ENCODE measurements around the gene UBE2H. TPM values are rescaled to one million over a fixed set of nuclear protein-coding genes. Genes with fewer than 3 reads are reported as not detected.

UBE2H gene
- total and polyA plus RNA-seq, 10 of the 15 experiments (the other 5 are each of a cell fraction or from before 2014, with no cell fraction given): 15.6 to 75.5 (median 32.8) TPM

DNA sequence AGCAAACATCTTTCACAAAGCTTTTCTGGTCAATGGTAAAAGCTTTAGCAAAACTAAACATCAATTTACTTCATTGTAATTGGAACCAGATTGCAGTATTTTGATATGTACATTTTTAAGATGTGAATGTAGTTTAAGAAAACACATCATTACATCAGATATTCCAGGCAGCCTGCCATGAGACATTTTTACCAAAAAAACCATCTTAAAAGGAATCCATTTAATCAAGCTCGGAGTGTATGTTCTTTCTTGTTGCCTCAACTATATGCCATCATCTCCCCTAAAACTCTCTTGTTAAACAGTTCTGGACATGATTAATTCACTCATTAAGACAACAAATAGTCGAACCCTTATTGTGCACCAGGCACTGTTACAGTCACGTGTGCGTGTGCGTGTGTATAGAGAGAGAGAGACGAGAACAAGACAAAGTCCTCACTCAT lies 97.5 kb downstream of the UBE2H start:
- Histone ChIP-seq H4K20me1 (ENCODE audit: control insufficient read depth, insufficient read depth) (no peaks in the 10 kb centered on the region), H3K79me2 (ENCODE audit: control insufficient read depth, insufficient read depth, low read length) (peaks cover 4% of the 10 kb centered on the region), H3K9me3 (replicated peaks; ENCODE audit: control insufficient read depth, insufficient read depth, low read length) (no peaks in the 10 kb centered on the region), H3K4me2 (ENCODE audit: control insufficient read depth, insufficient read depth) (no peak overlapping the region), H3K4me1 (ENCODE audit: control insufficient read depth, insufficient read depth, low read length) (peaks cover 17% of the 10 kb centered on the region), H3K27me3 (replicated peaks in 1 of 2; ENCODE audit: control insufficient read depth in 2 of 2, insufficient read depth in 2 of 2, low read length in 1 of 2) (no peaks in the 10 kb centered on the region), H3K27ac (ENCODE audit: control insufficient read depth, insufficient read depth) (no peak overlapping the region), H3K9ac (ENCODE audit: control insufficient read depth, insufficient read depth, low read length) (no peak overlapping the region), H2AFZ (ENCODE audit: control insufficient read depth, low read depth, low read length) (no peak overlapping the region), H3K4me3 (no peak overlapping the region), H3K36me3 (ENCODE audit: control insufficient read depth in 2 of 2, insufficient read depth in 2 of 2, low read length in 1 of 2) (peaks cover 0 to 3% of the 10 kb centered on the region in 2 experiments; a peak in 3 of 4 replicates)
- 97% methylated on average over 6 of the region's 6 CpGs for WGBS (ENCODE audit: insufficient coverage, insufficient replicate concordance, low lambda C conversion rate, missing lambda C conversion rate)
- ChIA-PET POLR2A (interaction anchor here (1.0 to 1.3 kb wide), 2 partner anchors 94 to 96 kb away, joined by 3 to 4 read pairs; no protein-coding TSS in a partner anchor), SMC1A (ENCODE audit: uncharacterized antibody, unreplicated experiment) (interaction anchor here (1.3 to 1.5 kb wide), 3 partner anchors 25 to 97 kb away, joined by 3 to 4 read pairs (median 4); no protein-coding TSS in a partner anchor), CTCF (interaction anchor here (0.6 kb wide), 2 partner anchors 8 to 9 kb away, joined by 3 to 4 read pairs; no protein-coding TSS in a partner anchor), RAD21 (ENCODE audit: unreplicated experiment) (interaction anchor here (1.8 kb wide), 1 partner anchor 156 kb away, joined by 8 read pairs; no protein-coding TSS in a partner anchor)
- no TSS peak for BruUV-seq (replicated peaks)
- FAIRE-seq (no peak), DNase-seq (ENCODE audit: low read depth, low spot score) (no peak), ATAC-seq (no peak)
- TF ChIP-seq ZSCAN29 (IDR thresholded peaks at IDR 0.05): no peak
- no peak for TF ChIP-seq SP1 (IDR thresholded peaks at IDR 0.05; ENCODE audit: low read depth, low read length)
- TF ChIP-seq CBX5 (IDR thresholded peaks at IDR 0.05; ENCODE audit: low read depth): no peak
- TF ChIP-seq POLR2AphosphoS2 (IDR thresholded peaks at IDR 0.05; ENCODE audit: low read depth, low read length): no peak
- no peak for TF ChIP-seq POLR2A (IDR thresholded peaks at IDR 0.05; ENCODE audit: low read depth, low read length)
- no peak for TF ChIP-seq TCF12 (IDR thresholded peaks at IDR 0.05; ENCODE audit: low read depth, low read length)
- intact Hi-C loops (cut with micrococcal nuclease; ENCODE audit: unreplicated experiment) (no loop called here), in situ Hi-C loops (cut with MboI) (no loop called here)

DNA sequence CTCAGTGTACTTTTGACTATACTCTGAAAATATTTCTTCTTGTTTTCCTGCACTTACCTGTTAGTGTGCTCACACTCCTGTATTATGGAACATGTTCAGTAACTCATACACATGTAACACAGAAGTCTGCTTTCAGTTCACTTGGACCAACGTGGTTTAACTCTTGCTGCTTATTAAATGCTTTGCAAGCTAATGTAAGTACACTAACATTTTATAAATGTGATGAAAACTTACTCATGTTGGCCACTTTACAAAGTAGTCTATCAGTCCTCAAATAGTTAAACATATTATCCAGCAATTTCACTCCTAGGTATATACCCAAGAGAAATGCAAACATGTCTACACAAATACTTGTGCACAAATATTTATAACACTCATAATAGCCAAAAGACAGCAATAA lies 98.4 kb downstream of the UBE2H start:
- RAD21 ChIA-PET (ENCODE audit: unreplicated experiment): no interaction called here
- Histone ChIP-seq H3K27ac (ENCODE audit: control insufficient read depth, insufficient read depth) (no peak overlapping the region), H3K4me2 (ENCODE audit: control insufficient read depth, insufficient read depth) (no peak overlapping the region), H3K4me1 (ENCODE audit: control insufficient read depth, insufficient read depth, low read length) (peaks cover 10% of the 10 kb centered on the region), H4K20me1 (ENCODE audit: control insufficient read depth, insufficient read depth) (no peaks in the 10 kb centered on the region), H3K9ac (ENCODE audit: control insufficient read depth, insufficient read depth, low read length) (no peak overlapping the region), H3K36me3 (ENCODE audit: control insufficient read depth in 2 of 2, insufficient read depth in 2 of 2, low read length in 1 of 2) (peaks cover 0 to 3% of the 10 kb centered on the region in 2 experiments; a peak in 3 of 4 replicates), H2AFZ (ENCODE audit: control insufficient read depth, low read depth, low read length) (no peak overlapping the region), H3K27me3 (replicated peaks in 1 of 2; ENCODE audit: control insufficient read depth in 2 of 2, insufficient read depth in 2 of 2, low read length in 1 of 2) (no peaks in the 10 kb centered on the region), H3K4me3 (no peak overlapping the region), H3K79me2 (ENCODE audit: control insufficient read depth, insufficient read depth, low read length) (no peaks in the 10 kb centered on the region; the same call in none of the 2 replicates), H3K9me3 (replicated peaks; ENCODE audit: control insufficient read depth, insufficient read depth, low read length) (no peaks in the 10 kb centered on the region)
- CTCF ChIA-PET: interaction anchor here (0.6 kb wide), 1 partner anchor 8 kb away, joined by 3 read pairs; no protein-coding TSS in a partner anchor
- intact Hi-C loops (cut with micrococcal nuclease; ENCODE audit: unreplicated experiment) (no loop called here), in situ Hi-C loops (cut with MboI) (no loop called here)
- POLR2A ChIA-PET: no interaction called here
- SMC1A ChIA-PET (ENCODE audit: uncharacterized antibody, unreplicated experiment): interaction anchor here (0.7 to 1.3 kb wide), 2 partner anchors 24 to 846 kb away, joined by 3 read pairs; no protein-coding TSS in a partner anchor
- FAIRE-seq (no peak), DNase-seq (ENCODE audit: low read depth, low spot score) (no peak), ATAC-seq (no peak)
- 56% methylated on average over 1 of the region's 1 CpG for WGBS (ENCODE audit: insufficient coverage, insufficient replicate concordance, low lambda C conversion rate, missing lambda C conversion rate)
- no TSS peak for BruUV-seq (replicated peaks)
- TF ChIP-seq ZBED1 (IDR thresholded peaks at IDR 0.05; ENCODE audit: borderline replicate concordance): no peak
- TF ChIP-seq ZNF24 (IDR thresholded peaks at IDR 0.05): no peak
- TF ChIP-seq TARDBP (IDR thresholded peaks at IDR 0.05; ENCODE audit: borderline replicate concordance): no peak
- no peak for TF ChIP-seq TCF12 (IDR thresholded peaks at IDR 0.05; ENCODE audit: low read depth, low read length)
- TF ChIP-seq TBL1XR1 (IDR thresholded peaks at IDR 0.05; ENCODE audit: low read depth, low read length): no peak
- TF ChIP-seq, protein P1, sequence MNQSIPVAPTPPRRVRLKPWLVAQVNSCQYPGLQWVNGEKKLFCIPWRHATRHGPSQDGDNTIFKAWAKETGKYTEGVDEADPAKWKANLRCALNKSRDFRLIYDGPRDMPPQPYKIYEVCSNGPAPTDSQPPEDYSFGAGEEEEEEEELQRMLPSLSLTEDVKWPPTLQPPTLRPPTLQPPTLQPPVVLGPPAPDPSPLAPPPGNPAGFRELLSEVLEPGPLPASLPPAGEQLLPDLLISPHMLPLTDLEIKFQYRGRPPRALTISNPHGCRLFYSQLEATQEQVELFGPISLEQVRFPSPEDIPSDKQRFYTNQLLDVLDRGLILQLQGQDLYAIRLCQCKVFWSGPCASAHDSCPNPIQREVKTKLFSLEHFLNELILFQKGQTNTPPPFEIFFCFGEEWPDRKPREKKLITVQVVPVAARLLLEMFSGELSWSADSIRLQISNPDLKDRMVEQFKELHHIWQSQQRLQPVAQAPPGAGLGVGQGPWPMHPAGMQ (IDR thresholded peaks at IDR 0.05; ENCODE audit: borderline replicate concordance): no peak
- TF ChIP-seq ZZZ3 (IDR thresholded peaks at IDR 0.05; ENCODE audit: control insufficient read depth, insufficient read length, low read depth): no peak
- TF ChIP-seq, protein P2, sequence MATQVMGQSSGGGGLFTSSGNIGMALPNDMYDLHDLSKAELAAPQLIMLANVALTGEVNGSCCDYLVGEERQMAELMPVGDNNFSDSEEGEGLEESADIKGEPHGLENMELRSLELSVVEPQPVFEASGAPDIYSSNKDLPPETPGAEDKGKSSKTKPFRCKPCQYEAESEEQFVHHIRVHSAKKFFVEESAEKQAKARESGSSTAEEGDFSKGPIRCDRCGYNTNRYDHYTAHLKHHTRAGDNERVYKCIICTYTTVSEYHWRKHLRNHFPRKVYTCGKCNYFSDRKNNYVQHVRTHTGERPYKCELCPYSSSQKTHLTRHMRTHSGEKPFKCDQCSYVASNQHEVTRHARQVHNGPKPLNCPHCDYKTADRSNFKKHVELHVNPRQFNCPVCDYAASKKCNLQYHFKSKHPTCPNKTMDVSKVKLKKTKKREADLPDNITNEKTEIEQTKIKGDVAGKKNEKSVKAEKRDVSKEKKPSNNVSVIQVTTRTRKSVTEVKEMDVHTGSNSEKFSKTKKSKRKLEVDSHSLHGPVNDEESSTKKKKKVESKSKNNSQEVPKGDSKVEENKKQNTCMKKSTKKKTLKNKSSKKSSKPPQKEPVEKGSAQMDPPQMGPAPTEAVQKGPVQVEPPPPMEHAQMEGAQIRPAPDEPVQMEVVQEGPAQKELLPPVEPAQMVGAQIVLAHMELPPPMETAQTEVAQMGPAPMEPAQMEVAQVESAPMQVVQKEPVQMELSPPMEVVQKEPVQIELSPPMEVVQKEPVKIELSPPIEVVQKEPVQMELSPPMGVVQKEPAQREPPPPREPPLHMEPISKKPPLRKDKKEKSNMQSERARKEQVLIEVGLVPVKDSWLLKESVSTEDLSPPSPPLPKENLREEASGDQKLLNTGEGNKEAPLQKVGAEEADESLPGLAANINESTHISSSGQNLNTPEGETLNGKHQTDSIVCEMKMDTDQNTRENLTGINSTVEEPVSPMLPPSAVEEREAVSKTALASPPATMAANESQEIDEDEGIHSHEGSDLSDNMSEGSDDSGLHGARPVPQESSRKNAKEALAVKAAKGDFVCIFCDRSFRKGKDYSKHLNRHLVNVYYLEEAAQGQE (IDR thresholded peaks at IDR 0.05; ENCODE audit: low read depth, low read length): no peak
- TF ChIP-seq EP300 (IDR thresholded peaks at IDR 0.05; ENCODE audit: borderline replicate concordance in 1 of 2, control insufficient read depth in 1 of 2, low read depth in 2 of 2, low read length in 2 of 2): no peak

Measured in GM12878 (cell line).